ENCODE results near the gene CTDP1. TPM values are rescaled to one million over a fixed set of nuclear protein-coding genes. Genes with fewer than 3 reads are reported as not detected.

CTDP1 gene
- total and polyA plus RNA-seq, 4 donors = 2.7 to 13.9 (median 10.5) TPM

DNA sequence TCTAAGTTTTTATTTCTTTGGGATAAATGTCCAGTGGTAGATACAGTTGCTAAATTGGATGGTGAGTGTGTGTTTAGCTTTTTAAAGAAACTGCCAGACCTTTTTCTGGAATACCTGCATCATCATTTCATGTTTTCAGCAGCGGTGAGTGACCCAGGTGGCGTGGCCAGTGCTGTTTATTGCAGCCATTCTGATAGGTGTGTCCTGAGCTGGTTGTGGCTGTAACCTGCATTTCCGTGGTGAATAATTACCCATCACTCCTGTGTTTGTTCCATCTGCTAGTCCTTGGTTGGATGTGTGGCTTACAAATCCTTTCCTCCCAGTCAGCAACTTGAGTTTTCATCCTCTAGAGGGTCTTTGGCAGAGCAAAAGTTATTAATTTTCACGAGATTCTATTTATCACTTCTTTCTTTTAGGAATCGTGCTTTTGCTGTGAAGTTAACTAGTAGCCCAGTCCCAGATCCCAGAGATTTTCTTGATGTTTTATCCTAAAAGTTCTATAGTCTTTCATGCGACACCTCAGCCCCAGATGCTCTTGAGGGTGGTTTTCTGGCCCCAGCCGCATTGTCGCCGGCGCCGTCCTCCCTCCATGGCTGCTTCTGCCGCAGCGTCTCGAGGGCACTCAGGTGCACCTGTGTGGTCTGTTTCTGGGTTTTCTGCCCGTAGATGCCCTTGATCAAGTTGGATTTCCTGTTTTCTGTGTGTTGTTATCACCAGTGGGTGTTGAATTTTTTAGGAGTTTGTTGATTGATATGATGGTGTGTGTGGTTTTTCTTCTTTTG, 44.9 kb downstream of the CTDP1 start:
- H3K27me3 ChIP-seq (ENCODE audit: control insufficient read depth in 4 of 4, insufficient read depth in 4 of 4, low read length in 3 of 4) = no peaks in the 10 kb centered on the region
- H3K27ac ChIP-seq (ENCODE audit: low read depth in 1 of 2, low read length in 2 of 2) = no peak overlapping the region
- WGBS = 94% methylated on average over 15 of the region's 15 CpGs
- H3K9me3 ChIP-seq (ENCODE audit: control insufficient read depth in 4 of 4, low read length in 3 of 4) = peaks cover 5 to 18% (median 10%) of the 10 kb centered on the region in 4 donors
- no peak overlapping the region for H3K4me3 ChIP-seq (ENCODE audit: low read depth in 1 of 3, low read length in 3 of 3)
- DNase-seq (ENCODE audit: low spot score) = no peak
- no peak for TF ChIP-seq EGR1 (IDR thresholded peaks at IDR 0.05; ENCODE audit: low read depth in 2 of 2)
- TF ChIP-seq JUND (IDR thresholded peaks at IDR 0.05) = no peak
- TF ChIP-seq, protein P1, sequence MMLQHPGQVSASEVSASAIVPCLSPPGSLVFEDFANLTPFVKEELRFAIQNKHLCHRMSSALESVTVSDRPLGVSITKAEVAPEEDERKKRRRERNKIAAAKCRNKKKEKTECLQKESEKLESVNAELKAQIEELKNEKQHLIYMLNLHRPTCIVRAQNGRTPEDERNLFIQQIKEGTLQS (IDR thresholded peaks at IDR 0.05) = no peak
- no peak for TF ChIP-seq REST (IDR thresholded peaks at IDR 0.05)
- peaks cover 7 to 69% (median 43%) of the 10 kb centered on the region in 4 donors for H3K36me3 ChIP-seq (ENCODE audit: control insufficient read depth in 4 of 4, insufficient read depth in 3 of 4, low read depth in 1 of 4, low read length in 3 of 4)
- no peak overlapping the region for H3K9ac ChIP-seq (ENCODE audit: low read depth in 1 of 2, low read length in 2 of 2)
- H3K4me1 ChIP-seq (ENCODE audit: control insufficient read depth in 4 of 4, insufficient read depth in 4 of 4, low read length in 3 of 4) = no peaks in the 10 kb centered on the region

DNA sequence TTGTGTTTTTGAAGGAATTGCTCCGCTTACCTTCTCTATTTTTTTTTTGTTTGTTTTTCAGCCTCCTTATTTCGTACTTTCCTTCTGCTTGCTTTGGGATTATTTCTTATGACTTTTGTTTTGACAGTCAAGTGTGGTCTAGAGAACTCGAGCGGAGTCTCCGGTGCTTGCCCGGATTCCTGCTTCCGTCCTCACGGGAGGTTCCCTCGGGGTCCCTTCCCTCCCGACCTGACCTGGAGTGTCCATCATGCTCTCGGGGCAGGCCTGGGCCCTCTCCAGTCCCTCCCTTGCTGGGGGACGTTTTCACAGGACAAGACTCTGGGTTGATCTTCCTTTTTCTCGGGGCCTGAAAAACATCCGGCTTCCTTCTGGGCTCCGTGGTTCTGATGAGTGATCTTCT, 45.9 kb downstream of the CTDP1 start:
- Histone ChIP-seq H3K4me1 (ENCODE audit: control insufficient read depth in 4 of 4, insufficient read depth in 4 of 4, low read length in 3 of 4) (no peaks in the 10 kb centered on the region), H3K36me3 (ENCODE audit: control insufficient read depth in 4 of 4, insufficient read depth in 3 of 4, low read depth in 1 of 4, low read length in 3 of 4) (peaks cover 12 to 69% (median 47%) of the 10 kb centered on the region in 4 donors), H3K27me3 (ENCODE audit: control insufficient read depth in 4 of 4, insufficient read depth in 4 of 4, low read length in 3 of 4) (no peaks in the 10 kb centered on the region), H3K4me3 (ENCODE audit: low read depth in 1 of 3, low read length in 3 of 3) (no peak overlapping the region), H3K9ac (ENCODE audit: low read depth in 1 of 2, low read length in 2 of 2) (no peak overlapping the region), H3K27ac (ENCODE audit: low read depth in 1 of 2, low read length in 2 of 2) (no peak overlapping the region), H3K9me3 (ENCODE audit: control insufficient read depth in 4 of 4, low read length in 3 of 4) (peaks cover 6 to 28% (median 14%) of the 10 kb centered on the region in 4 donors)
- DNase-seq (ENCODE audit: low spot score) = no peak
- 97% methylated on average over 15 of the region's 15 CpGs for WGBS
- TF ChIP-seq EGR1 (IDR thresholded peaks at IDR 0.05; ENCODE audit: low read depth in 2 of 2) (no peak), HNF4A (conservative IDR thresholded peaks at IDR 0.05) (no peak), ZBTB33 (IDR thresholded peaks at IDR 0.05) (no peak), TAF1 (conservative IDR thresholded peaks at IDR 0.05) (no peak), FOXA1 (IDR thresholded peaks at IDR 0.05) (no peak), GABPA (IDR thresholded peaks at IDR 0.05 in 1 of 2, conservative IDR thresholded peaks at IDR 0.05 in 1 of 2) (no peak), NR2F2 (IDR thresholded peaks at IDR 0.05) (no peak), YY1 (IDR thresholded peaks at IDR 0.05) (no peak), RXRA (IDR thresholded peaks at IDR 0.05) (no peak)
- TF ChIP-seq, protein P2, sequence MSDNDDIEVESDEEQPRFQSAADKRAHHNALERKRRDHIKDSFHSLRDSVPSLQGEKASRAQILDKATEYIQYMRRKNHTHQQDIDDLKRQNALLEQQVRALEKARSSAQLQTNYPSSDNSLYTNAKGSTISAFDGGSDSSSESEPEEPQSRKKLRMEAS (IDR thresholded peaks at IDR 0.05) = no peak
- TF ChIP-seq, protein P1 (IDR thresholded peaks at IDR 0.05) = no peak

All from liver (tissue), 9 donors.